Fibroblast of pulmonary artery (primary cell): ENCODE measurements around the gene XYLT1.

ENCODE experiments used
- DNase-seq: peaks from one replicate; pipeline ENCODE4 v3.0.0-alpha.2; 2010; ENCODE audit warnings: low read depth
- H3K4me3 ChIP-seq: replicated peaks from 2 replicates; pipeline ENCODE4 v1.5.1; 2011; ENCODE audit warnings: low read depth, mild to moderate bottlenecking, control low read depth, low read length, moderate library complexity
- CTCF ChIP-seq: IDR thresholded peaks from 2 replicates; pipeline ENCODE4 v1.5.1; 2011; ENCODE audit warnings: mild to moderate bottlenecking, control low read depth, low read length, inconsistent platforms; ENCODE audit errors: missing control alignments

XYLT1 gene

GRCh38 chr16:17143546-17144419 lies 327.0 kb downstream of the XYLT1 start:
- H3K4me3 ChIP-seq: no peak overlapping the region
- no peak for TF ChIP-seq CTCF
- DNase-seq: no peak

- no peak overlapping the region for H3K4me3 ChIP-seq
- no peak for DNase-seq
- no peak for TF ChIP-seq CTCF
Measured at GRCh38 chr16:17138801-17139200, 332.0 kb downstream of the XYLT1 start.

- H3K4me3 ChIP-seq: no peak overlapping the region
- no peak for TF ChIP-seq CTCF
- no peak for DNase-seq
Measured at GRCh38 chr16:17135439-17135838, 335.3 kb downstream of the XYLT1 start.

DNA sequence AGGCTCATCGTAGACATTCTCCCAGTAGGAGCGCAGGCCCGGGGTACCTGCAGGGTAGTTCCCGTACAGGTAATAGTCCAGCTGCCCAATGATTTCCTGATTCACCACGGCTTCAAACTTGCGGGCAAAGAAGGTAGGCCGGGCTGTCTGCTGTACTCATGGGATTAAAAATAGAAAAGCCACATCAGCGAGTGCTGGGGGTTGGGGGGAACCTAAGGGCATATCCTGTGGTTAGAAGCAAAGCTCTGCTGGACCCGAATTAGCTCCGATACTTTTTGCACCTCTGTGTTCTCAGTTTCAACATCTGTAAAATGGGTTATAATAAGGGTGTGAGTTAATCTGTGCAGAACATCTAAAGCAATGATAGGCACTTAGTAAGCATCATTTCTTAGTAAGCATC lies 336.2 kb downstream of the XYLT1 start:
- no peak for DNase-seq

GRCh38 chr16:17133851-17134250 lies 336.9 kb downstream of the XYLT1 start:
- TF ChIP-seq CTCF: no peak
- DNase-seq: no peak
- H3K4me3 ChIP-seq: no peak overlapping the region

More for the DNA sequence above, 336.2 kb downstream of the XYLT1 start:
- no peak overlapping the region for H3K4me3 ChIP-seq
- no peak for TF ChIP-seq CTCF

DNA sequence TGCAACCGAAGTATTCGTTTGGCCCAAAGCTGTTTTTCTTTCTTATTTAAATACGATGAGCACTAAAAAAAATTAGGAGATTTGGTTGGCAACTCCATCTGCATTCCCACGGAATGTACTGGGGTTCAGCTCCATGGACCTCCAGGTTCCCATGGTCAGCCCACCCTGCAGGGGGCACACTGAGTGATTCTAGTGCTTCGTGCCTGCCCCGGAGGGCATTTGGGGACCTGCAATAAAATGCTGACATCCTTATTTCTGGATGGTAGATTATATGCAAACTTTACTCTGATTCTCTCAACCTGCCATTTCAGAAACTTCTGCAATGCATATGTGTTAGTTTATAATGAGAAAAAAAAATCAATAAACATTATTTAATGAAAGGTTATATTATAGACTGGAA lies 339.4 kb downstream of the XYLT1 start:
- TF ChIP-seq CTCF: no peak
- DNase-seq: no peak
- H3K4me3 ChIP-seq: no peak overlapping the region

- DNase-seq: no peak
- TF ChIP-seq CTCF: no peak
- no peak overlapping the region for H3K4me3 ChIP-seq
Measured at GRCh38 chr16:17130733-17131132, 340.0 kb downstream of the XYLT1 start.
